GM19372 (cell line): ENCODE results near the gene WWOX.

ENCODE experiments used
- ATAC-seq: cut with Tn5 transposase; IDR thresholded peaks from one replicate; pipeline ENCODE4 v1.9.1; 2021; ENCODE audit warnings: mild to moderate bottlenecking, low read depth, moderate library complexity; ENCODE audit not compliant: unreplicated experiment

Gene WWOX

GRCh38 chr16:78290395-78290794, 190.9 kb downstream of the WWOX start:
- no peak for ATAC-seq

GRCh38 chr16:78290872-78291591, 191.6 kb downstream of the WWOX start:
- ATAC-seq: no peak

GRCh38 chr16:78291604-78292003, 192.2 kb downstream of the WWOX start:
- ATAC-seq: no peak

GRCh38 chr16:78292086-78292843, 192.8 kb downstream of the WWOX start:
- ATAC-seq: no peak

GRCh38 chr16:78292844-78293380, 193.5 kb downstream of the WWOX start:
- no peak for ATAC-seq

GRCh38 chr16:78294538-78295225, 195.2 kb downstream of the WWOX start:
- ATAC-seq: no peak

GRCh38 chr16:78297066-78297666, 197.7 kb downstream of the WWOX start:
- ATAC-seq: no peak

- no peak for ATAC-seq
These were observed 199.5 kb downstream of the WWOX start for GRCh38 chr16:78298986-78299385.

- ATAC-seq: no peak
These were observed 201.0 kb downstream of the WWOX start for GRCh38 chr16:78300469-78300868.

- ATAC-seq: no peak
These were observed 204.5 kb downstream of the WWOX start for GRCh38 chr16:78303946-78304345.

- ATAC-seq: no peak
These were observed 206.9 kb downstream of the WWOX start for GRCh38 chr16:78306361-78306760.

GRCh38 chr16:78307824-78308528, 208.5 kb downstream of the WWOX start:
- ATAC-seq: no peak

- ATAC-seq: no peak
These were observed 210.3 kb downstream of the WWOX start for GRCh38 chr16:78309763-78310162.

GRCh38 chr16:78310196-78310595, 210.7 kb downstream of the WWOX start:
- ATAC-seq: no peak

- no peak for ATAC-seq
These were observed 211.6 kb downstream of the WWOX start for GRCh38 chr16:78310990-78311561.

GRCh38 chr16:78311831-78312230, 212.4 kb downstream of the WWOX start:
- no peak for ATAC-seq

GRCh38 chr16:78317564-78318240, 218.2 kb downstream of the WWOX start:
- no peak for ATAC-seq

- no peak for ATAC-seq
These were observed 222.3 kb downstream of the WWOX start for GRCh38 chr16:78321620-78322360.

- no peak for ATAC-seq
These were observed 223.9 kb downstream of the WWOX start for GRCh38 chr16:78323315-78323714.
